ENCODE results near the gene SARNP. TPM values are rescaled to one million over a fixed set of nuclear protein-coding genes. Genes with fewer than 3 reads are reported as not detected.
A peak's percentile ranks its signal among the peaks of the same experiment; 100 is the strongest.

SARNP gene
- total and polyA plus RNA-seq, 9 of the 15 experiments (the other 6 are each of a cell fraction or from before 2014, with no cell fraction given): 70.1 to 400 (median 198) TPM

DNA sequence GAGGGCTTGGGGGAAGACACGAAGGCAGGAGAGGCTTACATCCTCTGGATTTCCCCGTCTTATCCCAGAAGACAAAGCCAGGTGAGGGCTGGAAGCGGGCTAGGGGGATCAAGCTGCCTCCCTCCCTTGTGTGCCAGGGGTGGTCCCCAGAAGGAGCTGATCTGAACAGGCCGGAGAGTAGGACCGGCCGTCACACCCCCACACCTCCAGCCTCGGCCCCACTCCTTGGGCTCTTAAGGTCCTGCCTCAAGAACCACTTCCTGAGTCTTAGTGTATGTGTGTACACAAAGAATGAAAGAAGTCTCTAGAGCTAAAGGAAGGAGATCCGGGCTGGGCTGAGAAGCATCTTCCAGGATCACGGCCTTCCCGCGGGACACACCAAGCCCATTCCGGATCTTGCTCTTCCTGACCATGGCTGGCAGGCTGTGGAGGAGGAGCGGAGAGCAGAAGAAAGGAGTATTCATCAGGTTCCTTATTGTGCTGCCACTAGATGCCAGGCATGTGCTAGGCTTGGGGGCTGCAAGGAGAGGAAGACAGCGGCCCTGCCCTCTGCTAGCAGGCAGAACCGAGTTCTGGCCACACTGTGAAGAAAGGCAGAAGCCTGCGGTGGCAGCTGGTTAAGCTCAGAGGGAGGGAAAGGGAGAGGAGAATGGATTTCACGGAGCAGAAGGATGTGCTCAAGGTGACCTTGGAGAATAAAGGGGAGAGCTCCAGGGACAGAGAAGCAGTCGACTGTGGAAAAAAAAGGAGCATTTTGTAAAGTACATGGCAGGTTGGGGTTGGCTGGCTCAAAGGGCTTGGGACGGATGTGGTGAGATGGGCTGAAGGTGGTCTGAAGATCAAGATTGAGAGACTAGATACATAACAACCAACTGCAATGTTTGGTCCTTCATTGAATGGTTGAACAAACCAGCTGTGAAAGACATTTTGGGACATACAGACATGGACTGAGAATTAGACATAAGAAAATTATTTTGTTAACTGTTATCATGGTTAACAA lies 87.4 kb downstream of the SARNP start:
- no peak for DNase-seq (ENCODE audit: extremely low read depth in 1 of 4, low spot score in 3 of 4)
- peaks cover 22 to 39% of the 10 kb centered on the region in 2 experiments; a peak in 4 of 5 replicates for H3K4me1 ChIP-seq (replicated peaks in 1 of 2; ENCODE audit: control insufficient read depth in 2 of 2, insufficient read depth in 2 of 2, low read length in 2 of 2)
- CTCF ChIA-PET (ENCODE audit: low intra/inter-chr PET ratio): interaction anchor here (0.8 kb wide), 1 partner anchor 9 kb away, joined by 4 read pairs; no protein-coding TSS in a partner anchor
- no peak for FAIRE-seq
- WGBS (ENCODE audit: insufficient coverage, low coverage, missing lambda C conversion rate): 23% methylated on average over 19 of the region's 19 CpGs
- H3K4me3 ChIP-seq: peak overlapping the region; percentile 69
- H3K9me1 ChIP-seq (ENCODE audit: control insufficient read depth, insufficient read depth, low read length): no peaks in the 10 kb centered on the region
- no peaks in the 10 kb centered on the region for H3K9me3 ChIP-seq (replicated peaks; ENCODE audit: control insufficient read depth, insufficient read depth, low read depth, low read length)
- H3K9ac ChIP-seq (ENCODE audit: insufficient read depth in 1 of 2, low read depth in 2 of 2, low read length in 2 of 2): peak overlapping the region; percentile 94 to 97
- H3K4me2 ChIP-seq (ENCODE audit: insufficient read depth, low read length): peak overlapping the region; percentile 95
- 0 out of 2 replicates have a peak, but pooled peaks cover 13% of the 10 kb centered on the region for H4K20me1 ChIP-seq (replicated peaks; ENCODE audit: control insufficient read depth, insufficient read depth, low read length)
- in situ Hi-C loops (cut with MboI): no loop called here
- peak overlapping the region; percentile 97 for H3K27ac ChIP-seq (ENCODE audit: extremely low read depth, low read depth, low read length)
- no TSS peak for BruUV-seq (replicated peaks)
- peaks cover 22% of the 10 kb centered on the region for H3K36me3 ChIP-seq (ENCODE audit: control insufficient read depth, insufficient read depth, low read length)
- POLR2A ChIA-PET: interaction anchor here (0.9 to 2.0 kb wide), 8 partner anchors 8 to 253 kb away, joined by 3 to 25 read pairs (median 8); partner anchors contain the start of genes BLOC1S1, GDF11, ORMDL2 and RDH5
- H2AFZ ChIP-seq (ENCODE audit: low read depth, low read length): peak overlapping the region; percentile 85
- intact Hi-C loops (cut with micrococcal nuclease): no loop called here
- no peaks in the 10 kb centered on the region for H3K27me3 ChIP-seq (ENCODE audit: control insufficient read depth in 2 of 2, insufficient read depth in 2 of 2, low read length in 2 of 2)
- H3K79me2 ChIP-seq (ENCODE audit: control insufficient read depth, insufficient read depth, low read length): peaks cover 28% of the 10 kb centered on the region
- peak; percentile 10 for ATAC-seq
- TF ChIP-seq, protein P1, sequence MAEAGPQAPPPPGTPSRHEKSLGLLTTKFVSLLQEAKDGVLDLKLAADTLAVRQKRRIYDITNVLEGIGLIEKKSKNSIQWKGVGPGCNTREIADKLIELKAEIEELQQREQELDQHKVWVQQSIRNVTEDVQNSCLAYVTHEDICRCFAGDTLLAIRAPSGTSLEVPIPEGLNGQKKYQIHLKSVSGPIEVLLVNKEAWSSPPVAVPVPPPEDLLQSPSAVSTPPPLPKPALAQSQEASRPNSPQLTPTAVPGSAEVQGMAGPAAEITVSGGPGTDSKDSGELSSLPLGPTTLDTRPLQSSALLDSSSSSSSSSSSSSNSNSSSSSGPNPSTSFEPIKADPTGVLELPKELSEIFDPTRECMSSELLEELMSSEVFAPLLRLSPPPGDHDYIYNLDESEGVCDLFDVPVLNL (CRISPR knock-in tag; IDR thresholded peaks at IDR 0.05; ENCODE audit: low read depth): no peak
- no peak for TF ChIP-seq ZKSCAN3 (CRISPR knock-in tag; IDR thresholded peaks at IDR 0.05)
- TF ChIP-seq SMARCA5 (IDR thresholded peaks at IDR 0.05): no peak
- no peak for TF ChIP-seq SMARCA4 (IDR thresholded peaks at IDR 0.05)
- TF ChIP-seq, protein P2, sequence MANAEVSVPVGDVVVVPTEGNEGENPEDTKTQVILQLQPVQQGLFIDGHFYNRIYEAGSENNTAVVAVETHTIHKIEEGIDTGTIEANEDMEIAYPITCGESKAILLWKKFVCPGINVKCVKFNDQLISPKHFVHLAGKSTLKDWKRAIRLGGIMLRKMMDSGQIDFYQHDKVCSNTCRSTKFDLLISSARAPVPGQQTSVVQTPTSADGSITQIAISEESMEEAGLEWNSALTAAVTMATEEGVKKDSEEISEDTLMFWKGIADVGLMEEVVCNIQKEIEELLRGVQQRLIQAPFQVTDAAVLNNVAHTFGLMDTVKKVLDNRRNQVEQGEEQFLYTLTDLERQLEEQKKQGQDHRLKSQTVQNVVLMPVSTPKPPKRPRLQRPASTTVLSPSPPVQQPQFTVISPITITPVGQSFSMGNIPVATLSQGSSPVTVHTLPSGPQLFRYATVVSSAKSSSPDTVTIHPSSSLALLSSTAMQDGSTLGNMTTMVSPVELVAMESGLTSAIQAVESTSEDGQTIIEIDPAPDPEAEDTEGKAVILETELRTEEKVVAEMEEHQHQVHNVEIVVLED (CRISPR knock-in tag; IDR thresholded peaks at IDR 0.05): no peak
- TF ChIP-seq ZNF23 (CRISPR knock-in tag; IDR thresholded peaks at IDR 0.05): no peak
- TF ChIP-seq BRD4 (IDR thresholded peaks at IDR 0.05): no peak
- TF ChIP-seq, protein P3, sequence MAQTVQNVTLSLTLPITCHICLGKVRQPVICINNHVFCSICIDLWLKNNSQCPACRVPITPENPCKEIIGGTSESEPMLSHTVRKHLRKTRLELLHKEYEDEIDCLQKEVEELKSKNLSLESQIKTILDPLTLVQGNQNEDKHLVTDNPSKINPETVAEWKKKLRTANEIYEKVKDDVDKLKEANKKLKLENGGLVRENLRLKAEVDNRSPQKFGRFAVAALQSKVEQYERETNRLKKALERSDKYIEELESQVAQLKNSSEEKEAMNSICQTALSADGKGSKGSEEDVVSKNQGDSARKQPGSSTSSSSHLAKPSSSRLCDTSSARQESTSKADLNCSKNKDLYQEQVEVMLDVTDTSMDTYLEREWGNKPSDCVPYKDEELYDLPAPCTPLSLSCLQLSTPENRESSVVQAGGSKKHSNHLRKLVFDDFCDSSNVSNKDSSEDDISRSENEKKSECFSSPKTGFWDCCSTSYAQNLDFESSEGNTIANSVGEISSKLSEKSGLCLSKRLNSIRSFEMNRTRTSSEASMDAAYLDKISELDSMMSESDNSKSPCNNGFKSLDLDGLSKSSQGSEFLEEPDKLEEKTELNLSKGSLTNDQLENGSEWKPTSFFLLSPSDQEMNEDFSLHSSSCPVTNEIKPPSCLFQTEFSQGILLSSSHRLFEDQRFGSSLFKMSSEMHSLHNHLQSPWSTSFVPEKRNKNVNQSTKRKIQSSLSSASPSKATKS (CRISPR knock-in tag; IDR thresholded peaks at IDR 0.05): no peak
- no peak for TF ChIP-seq SMARCE1 (IDR thresholded peaks at IDR 0.05)
- no peak for TF ChIP-seq ZNF24 (IDR thresholded peaks at IDR 0.05)
- TF ChIP-seq GTF2E2 (tag; IDR thresholded peaks at IDR 0.05): no peak
- no peak for TF ChIP-seq COPS2 (conservative IDR thresholded peaks at IDR 0.05)
- no peak for TF ChIP-seq STAT5B (CRISPR knock-in tag; IDR thresholded peaks at IDR 0.05)
- TF ChIP-seq BRCA1 (IDR thresholded peaks at IDR 0.05): no peak
- TF ChIP-seq BRCA1 (CRISPR knock-in tag; IDR thresholded peaks at IDR 0.05): no peak
- TF ChIP-seq, protein P4, sequence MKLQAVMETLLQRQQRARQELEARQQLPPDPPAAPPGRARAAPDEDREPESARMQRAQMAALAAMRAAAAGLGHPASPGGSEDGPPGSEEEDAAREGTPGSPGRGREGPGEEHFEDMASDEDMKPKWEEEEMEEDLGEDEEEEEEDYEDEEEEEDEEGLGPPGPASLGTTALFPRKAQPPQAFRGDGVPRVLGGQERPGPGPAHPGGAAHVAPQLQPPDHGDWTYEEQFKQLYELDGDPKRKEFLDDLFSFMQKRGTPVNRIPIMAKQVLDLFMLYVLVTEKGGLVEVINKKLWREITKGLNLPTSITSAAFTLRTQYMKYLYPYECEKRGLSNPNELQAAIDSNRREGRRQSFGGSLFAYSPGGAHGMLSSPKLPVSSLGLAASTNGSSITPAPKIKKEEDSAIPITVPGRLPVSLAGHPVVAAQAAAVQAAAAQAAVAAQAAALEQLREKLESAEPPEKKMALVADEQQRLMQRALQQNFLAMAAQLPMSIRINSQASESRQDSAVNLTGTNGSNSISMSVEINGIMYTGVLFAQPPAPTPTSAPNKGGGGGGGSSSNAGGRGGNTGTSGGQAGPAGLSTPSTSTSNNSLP (IDR thresholded peaks at IDR 0.05; ENCODE audit: borderline replicate concordance, low read depth, low read length): no peak
- no peak for TF ChIP-seq SMARCB1 (IDR thresholded peaks at IDR 0.05; ENCODE audit: insufficient read length, low read depth)

Measured in K562 (cell line).